ENCODE measurements around the gene VWA8.

- TF ChIP-seq CTCF (IDR thresholded peaks at IDR 0.05) (no peak), POLR2A (IDR thresholded peaks at IDR 0.05) (no peak)
Measured at GRCh38 chr13:41900918-41901317, 60.0 kb downstream of the VWA8 start.
